Anterior cingulate cortex (tissue), 58 donors: Measurements from ENCODE around the gene SH3BP4.
A peak's percentile ranks its signal among the peaks of the same experiment; 100 is the strongest.

Experiments used
- DNase-seq, 58 donors: peaks; one replicate each; lab custom pipeline; 2025; lab: John Stamatoyannopoulos, UW

Gene SH3BP4

GRCh38 chr2:234994438-234995321 is 42.9 kb downstream of the SH3BP4 start:
- peak in 12 of 58 donors; percentile 14 to 50 (median 33) for DNase-seq

GRCh38 chr2:234995332-234996068 is 43.7 kb downstream of the SH3BP4 start:
- peak in 12 of 58 donors; percentile 17 to 69 (median 40) for DNase-seq

GRCh38 chr2:234996069-234996940 is 44.5 kb downstream of the SH3BP4 start:
- no peak for DNase-seq

GRCh38 chr2:234996941-234997270 is 45.1 kb downstream of the SH3BP4 start:
- no peak for DNase-seq

- no peak for DNase-seq
Measured at GRCh38 chr2:234997389-234997788, 45.6 kb downstream of the SH3BP4 start.

GRCh38 chr2:234998404-234999211 is 46.8 kb downstream of the SH3BP4 start:
- no peak for DNase-seq

GRCh38 chr2:234999740-235000425 is 48.1 kb downstream of the SH3BP4 start:
- DNase-seq = no peak

GRCh38 chr2:235000426-235001236 is 48.8 kb downstream of the SH3BP4 start:
- no peak for DNase-seq

GRCh38 chr2:235001237-235002133 is 49.7 kb downstream of the SH3BP4 start:
- DNase-seq = no peak

- DNase-seq = no peak
Measured at GRCh38 chr2:235002198-235003095, 50.6 kb downstream of the SH3BP4 start.

GRCh38 chr2:235003096-235003775 is 51.4 kb downstream of the SH3BP4 start:
- DNase-seq = no peak

- DNase-seq = no peak
Measured at GRCh38 chr2:235004329-235004903, 52.6 kb downstream of the SH3BP4 start.

GRCh38 chr2:235005023-235005422 is 53.2 kb downstream of the SH3BP4 start:
- no peak for DNase-seq

GRCh38 chr2:235005603-235006259 is 53.9 kb downstream of the SH3BP4 start:
- DNase-seq = peak in 53 of 58 donors; percentile 12 to 87 (median 60)

GRCh38 chr2:235006461-235006860 is 54.6 kb downstream of the SH3BP4 start:
- DNase-seq = no peak
